Bone marrow (tissue), 2 donors: ENCODE results near the gene APOBEC3C.
"Not testable (repeated sequence)": the region's sequence is repeated elsewhere in the genome, so short reads cannot be mapped to it uniquely, and the experiment has no call there.

Experiments
- DNase-seq, 2 donors: peaks; one replicate each; lab custom pipeline; 2025; lab: John Stamatoyannopoulos, UW

The APOBEC3C gene

GRCh38 chr22:39021552-39022250 lies 7.6 kb downstream of the APOBEC3C start:
- DNase-seq: no peak

DNA sequence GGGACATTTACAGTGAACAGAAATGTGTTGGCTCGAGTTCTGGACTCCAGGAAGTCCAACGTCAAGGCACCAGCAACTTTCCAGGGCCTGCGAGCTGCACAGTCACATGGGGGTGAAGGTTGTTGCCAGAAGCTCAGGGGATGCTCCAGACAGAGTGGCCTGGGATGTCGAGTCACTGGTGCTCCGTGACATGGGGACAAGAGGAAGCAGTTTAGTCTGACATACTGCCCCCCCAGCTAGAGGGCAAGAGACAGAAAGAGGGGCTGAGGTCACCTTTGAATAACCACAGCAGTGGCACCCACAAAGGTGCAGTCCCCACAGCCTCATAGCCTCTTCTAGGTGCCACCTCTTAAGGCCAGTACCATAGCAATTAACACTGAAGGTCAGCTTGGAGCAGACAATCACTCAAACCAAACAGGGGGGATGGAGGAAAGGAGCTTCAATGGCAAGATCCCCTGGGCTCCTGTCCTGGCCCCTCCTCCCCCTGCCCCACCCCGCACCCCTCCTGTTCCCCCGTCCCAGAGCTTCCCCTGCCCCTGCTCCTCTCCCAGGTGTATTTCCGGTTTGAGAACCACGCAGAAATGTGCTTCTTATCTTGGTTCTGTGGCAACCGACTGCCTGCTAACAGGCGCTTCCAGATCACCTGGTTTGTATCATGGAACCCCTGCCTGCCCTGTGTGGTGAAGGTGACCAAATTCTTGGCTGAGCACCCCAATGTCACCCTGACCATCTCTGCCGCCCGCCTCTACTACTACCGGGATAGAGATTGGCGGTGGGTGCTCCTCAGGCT lies 10.7 kb downstream of the APOBEC3C start:
- DNase-seq: no peak

- no peak for DNase-seq
Observed at GRCh38 chr22:39026509-39027150, 12.6 kb downstream of the APOBEC3C start.

GRCh38 chr22:39027717-39028116 lies 13.7 kb downstream of the APOBEC3C start:
- DNase-seq: no peak

DNA sequence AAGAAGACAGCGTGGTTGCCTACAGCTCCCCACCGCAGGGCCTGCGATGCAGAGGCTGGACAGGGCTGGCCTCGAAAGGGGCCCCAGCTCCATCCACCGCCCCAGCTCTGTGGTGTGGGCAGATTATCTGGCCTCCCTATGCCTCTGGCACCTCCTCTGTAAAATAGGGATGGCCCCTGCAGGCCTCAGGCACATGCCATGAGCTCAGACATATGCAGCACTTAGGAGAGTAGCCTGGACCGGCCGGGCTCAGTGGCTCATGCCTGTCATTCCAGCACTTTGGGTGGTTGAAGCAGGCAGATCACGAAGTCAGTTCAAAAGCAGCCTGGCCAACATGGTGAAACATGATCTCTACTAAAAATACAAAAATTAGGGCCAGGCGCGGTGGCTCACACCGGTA lies 14.2 kb downstream of the APOBEC3C start:
- no peak for DNase-seq

DNA sequence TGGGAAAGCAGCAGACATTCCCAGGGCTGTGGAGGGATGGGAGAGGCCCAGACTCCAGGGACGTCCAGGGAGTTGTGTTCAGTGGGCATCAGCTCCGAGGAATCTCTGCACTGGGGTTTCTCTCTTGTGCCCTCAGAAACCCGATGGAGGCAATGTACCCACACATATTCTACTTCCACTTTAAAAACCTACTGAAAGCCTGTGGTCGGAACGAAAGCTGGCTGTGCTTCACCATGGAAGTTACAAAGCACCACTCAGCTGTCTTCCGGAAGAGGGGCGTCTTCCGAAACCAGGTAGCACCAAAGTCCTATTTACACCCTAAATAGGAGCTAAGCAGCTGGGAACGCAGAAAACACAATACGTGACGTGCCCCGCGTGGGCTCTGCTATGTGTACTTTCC lies 15.2 kb downstream of the APOBEC3C start:
- no peak for DNase-seq

DNA sequence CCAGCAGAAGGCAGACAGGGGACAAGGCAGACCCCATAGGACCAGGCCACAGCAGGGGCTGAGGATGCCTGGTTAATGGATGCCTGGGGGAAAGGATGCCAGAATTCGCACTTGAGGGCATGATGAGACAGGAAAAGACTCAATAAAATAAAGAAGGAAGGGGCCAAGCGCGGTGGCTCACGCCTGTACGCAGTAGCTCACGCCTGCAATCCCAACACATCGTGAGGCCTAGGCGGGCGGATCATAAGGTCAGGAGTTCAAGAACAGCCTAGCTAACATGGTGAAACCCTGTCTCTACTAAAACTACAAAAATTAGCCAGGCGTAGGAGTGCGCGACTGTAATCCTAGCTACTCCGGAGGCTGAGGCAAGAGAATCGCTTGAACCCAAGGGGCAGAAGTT lies 16.6 kb downstream of the APOBEC3C start:
- DNase-seq: no peak

GRCh38 chr22:39031434-39032295 lies 17.6 kb downstream of the APOBEC3C start:
- DNase-seq: not testable (repeated sequence)

DNA sequence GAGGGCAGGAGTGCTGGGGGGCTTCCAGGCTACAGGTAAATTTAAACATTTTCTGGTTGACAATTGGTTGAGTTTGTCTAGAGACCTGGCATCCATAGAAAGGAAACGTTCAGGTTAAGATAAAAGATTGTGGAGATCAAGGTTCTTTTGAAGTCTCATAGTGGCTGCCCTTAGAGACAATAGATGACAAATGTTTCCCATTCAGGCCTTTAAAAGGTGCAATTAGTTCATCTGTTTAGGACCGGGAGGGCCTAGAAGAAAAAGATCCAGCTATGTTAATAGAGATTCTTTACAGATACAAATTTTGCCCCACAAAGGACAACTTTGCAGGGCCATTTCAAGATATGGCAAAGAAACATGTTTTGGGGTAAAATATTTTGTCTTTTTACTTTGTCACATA lies 23.0 kb downstream of the APOBEC3C start:
- not testable (repeated sequence) for DNase-seq

DNA sequence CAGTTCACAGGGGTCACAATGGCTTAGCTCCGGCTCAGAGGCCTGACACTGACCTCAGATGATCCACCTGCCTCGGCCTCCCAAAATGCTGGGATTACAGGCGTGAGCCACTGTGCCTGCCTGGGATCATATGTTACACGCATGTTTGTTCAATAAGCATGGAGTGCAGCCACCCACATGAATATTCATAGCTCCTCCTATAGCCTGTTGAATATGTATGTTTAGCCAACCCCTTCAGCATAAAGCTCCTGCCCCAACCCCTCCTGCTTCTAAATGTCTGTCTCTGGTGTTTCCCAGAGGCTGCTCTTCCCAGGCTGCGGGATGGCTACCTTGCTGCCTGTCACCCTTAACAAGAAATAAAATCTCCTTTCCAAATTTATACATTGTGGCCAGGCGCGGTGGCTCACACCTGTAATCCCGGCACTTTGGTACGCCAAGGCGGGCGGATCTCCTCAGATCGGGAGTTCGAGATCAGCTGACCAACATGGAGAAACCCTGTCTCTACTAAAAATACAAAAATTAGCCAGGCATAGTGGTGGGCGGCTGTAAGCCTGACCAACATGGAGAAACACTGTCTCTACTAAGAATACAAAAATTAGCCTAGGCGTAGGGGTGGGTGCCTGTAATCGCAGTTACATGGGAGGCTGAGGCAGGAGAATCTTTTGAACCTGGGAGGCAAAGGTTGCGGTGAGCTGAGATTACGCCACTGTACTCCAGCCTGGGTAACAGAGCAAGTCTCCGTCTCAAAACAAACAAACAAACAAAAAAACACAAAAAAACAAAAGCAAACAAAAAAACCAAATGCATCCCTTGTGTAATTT lies 25.5 kb downstream of the APOBEC3C start:
- DNase-seq: no peak

DNA sequence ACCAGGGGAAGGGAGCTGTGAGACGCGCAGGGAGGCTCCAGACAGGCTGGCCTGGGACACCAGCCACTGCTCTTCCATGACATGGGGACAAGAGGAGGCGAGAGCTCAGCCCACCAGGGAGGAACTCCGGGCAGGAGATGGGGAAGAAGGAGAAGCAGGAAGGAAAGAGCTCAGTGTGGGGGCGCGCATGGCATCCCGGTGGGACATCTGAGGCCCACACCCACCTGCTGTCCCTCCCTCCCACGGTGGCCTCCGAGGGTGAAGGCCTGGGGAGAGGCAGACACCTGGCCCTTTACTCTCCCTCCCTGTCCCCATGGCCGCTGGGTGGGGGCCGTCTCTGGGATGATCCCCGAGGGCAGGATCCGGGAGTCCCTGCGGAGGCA lies 26.1 kb downstream of the APOBEC3C start:
- DNase-seq: not testable (repeated sequence)

DNA sequence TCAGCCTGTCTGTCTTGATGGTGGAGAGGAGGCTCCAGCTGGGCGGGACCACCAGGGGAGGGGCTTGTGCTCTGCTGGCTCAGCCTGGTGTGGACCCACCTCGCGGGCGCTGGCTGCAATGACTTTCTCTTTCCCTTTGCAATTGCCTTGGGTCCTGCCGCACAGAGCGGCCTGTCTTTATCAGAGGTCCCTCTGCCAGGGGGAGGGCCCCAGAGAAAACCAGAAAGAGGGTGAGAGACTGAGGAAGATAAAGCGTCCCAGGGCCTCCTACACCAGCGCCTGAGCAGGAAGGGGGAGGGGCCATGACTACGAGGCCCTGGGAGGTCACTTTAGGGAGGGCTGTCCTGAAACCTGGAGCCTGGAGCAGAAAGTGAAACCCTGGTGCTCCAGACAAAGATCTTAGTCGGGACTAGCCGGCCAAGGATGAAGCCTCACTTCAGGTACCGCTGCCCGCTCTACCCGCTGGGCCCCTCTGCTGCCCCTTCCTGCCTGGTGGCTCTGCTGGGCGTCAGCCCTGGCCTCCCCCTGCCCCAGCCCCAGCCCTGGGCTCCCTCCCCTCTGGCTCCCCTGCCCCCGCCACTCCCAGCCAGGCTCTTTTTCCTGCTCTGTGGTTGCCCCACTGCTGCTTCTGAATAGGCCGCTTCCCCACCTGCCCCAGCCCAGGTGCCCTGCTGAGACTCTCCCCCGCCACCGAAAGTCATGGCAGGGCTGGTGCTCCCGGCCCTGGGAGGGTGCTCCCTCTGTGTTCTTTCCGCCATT lies 26.7 kb downstream of the APOBEC3C start, which contains the start of gene APOBEC3F:
Gene APOBEC3F (plus strand): TSS at position 327 of the 759 bp plus-strand sequence. CDS start 97 bp downstream, at position 424.
- peak; percentile 19 to 71 for DNase-seq

- no peak for DNase-seq
Observed at GRCh38 chr22:39041908-39042307, 27.9 kb downstream of the APOBEC3C start.

DNA sequence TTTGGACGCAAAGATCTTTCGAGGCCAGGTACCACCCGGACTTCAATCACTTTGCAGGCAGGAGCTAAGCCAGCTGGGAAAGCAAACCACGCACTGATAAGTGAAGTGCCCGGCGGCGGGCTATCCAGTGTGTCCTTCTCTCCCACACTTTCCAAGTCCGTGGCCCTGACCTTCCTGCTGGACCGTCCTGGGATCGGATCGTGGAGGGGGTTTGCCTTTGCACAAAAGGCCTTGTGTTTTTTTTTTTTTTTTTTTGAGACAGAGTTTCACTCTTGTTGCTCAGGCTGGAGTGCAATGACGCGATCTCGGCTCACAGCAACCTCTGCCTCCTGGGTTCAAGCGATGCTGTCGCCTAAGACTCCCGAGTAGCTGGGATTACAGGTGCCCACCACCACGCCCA lies 29.0 kb downstream of the APOBEC3C start:
- DNase-seq: not testable (repeated sequence)

DNA sequence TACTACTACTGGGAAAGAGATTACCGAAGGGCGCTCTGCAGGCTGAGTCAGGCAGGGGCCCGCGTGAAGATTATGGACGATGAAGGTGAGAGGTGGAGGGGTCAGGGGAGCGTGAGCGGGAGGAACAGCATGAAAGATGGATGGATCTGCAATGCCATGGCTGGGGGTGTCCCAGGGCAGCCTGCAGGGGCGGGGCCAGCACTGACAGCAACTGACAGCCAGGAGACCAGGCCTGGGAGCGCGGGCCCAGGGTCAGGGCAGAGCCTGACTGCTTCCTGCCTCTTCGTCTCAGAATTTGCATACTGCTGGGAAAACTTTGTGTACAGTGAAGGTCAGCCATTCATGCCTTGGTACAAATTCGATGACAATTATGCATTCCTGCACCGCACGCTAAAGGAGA lies 31.1 kb downstream of the APOBEC3C start:
- DNase-seq: not testable (repeated sequence)

DNA sequence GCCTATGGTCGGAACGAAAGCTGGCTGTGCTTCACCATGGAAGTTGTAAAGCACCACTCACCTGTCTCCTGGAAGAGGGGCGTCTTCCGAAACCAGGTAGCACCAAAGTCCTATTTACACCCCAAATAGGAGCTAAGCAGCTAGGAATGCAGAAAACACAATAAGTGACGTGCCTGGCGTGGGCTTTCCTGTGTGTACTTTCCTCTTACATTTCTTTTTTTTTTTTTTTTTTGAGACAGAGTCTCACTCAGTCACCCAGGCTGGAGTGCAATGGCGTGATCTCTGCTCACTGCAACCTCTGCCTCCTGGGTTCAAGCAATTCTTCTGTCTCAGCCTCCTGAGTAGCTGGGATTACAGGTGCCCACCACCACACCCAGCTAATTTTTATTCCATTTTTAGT lies 35.4 kb downstream of the APOBEC3C start:
- DNase-seq: not testable (repeated sequence)

GRCh38 chr22:39051844-39052495 lies 37.9 kb downstream of the APOBEC3C start:
- not testable (repeated sequence) for DNase-seq

- no peak for DNase-seq
Observed at GRCh38 chr22:39055658-39056057, 41.6 kb downstream of the APOBEC3C start.

- DNase-seq: not testable (repeated sequence)
Observed at GRCh38 chr22:39061290-39061689, 47.2 kb downstream of the APOBEC3C start.

DNA sequence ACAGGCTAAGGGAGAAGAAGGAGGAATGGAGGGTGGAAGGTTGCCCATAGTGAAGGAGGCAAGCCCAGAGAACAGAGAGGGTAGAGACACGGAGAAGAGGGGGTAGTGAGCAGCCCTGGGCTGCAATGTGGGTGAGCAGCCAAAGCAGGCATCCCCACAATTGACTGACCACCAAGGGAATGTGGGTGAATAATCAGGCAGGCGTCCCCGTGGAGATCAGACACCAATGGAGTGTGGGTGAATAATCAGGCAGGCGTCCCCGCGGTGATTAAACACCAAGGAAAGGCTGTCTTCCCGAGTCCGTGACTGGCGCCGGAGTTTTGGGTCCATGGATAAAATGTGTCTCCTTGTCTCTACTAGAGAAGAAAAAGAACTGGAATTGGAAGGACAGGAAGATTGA lies 47.9 kb downstream of the APOBEC3C start:
- DNase-seq: not testable (repeated sequence)
